ENCODE measurements around the gene FRMPD2.

DNA sequence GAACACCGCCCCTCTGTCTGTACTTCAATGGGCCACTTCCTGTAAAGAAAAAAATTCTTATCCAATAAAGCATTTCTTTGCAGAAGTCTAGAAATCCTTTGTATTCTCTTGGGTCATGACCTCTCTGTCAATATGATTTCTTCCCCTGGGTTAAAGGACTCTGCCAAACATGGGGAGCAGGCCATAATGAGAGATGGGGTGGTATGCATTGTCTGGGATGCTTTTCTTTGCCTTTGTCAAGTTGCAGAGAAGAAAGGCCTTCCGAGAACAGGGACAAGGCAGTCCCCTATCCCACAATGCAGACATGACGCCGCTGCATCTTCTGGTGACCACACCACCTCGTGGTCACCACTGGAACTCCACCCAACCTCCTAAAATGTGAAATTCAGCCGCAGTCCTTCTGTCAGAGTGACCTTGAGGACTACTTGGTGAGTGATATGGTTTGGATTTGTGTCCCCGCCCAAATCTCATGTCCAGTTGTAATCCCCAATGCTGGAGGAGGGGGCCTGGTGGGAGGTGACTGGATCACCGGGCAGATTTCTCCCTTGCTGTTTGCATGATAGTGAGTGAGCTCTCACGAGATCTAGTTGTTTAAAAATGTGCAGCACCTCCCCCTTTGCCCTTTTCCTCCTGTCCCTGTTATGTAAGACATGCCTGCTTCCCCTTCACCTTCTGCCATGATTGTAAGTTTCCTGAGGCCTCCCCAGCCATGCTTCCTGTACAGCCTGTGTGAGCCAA lies 15.2 kb upstream of the FRMPD2 start:
- TF ChIP-seq POLR2AphosphoS5 (IDR thresholded peaks at IDR 0.05; ENCODE audit: low read depth, low read length): no peak
- no peak for TF ChIP-seq SIN3A (IDR thresholded peaks at IDR 0.05; ENCODE audit: borderline replicate concordance, insufficient read depth, low read length)

Measured in PFSK-1 (cell line).